GM12874 (cell line): ENCODE data around the gene CDH23.

Source experiments
- CTCF ChIP-seq: IDR thresholded peaks from 2 replicates; pipeline ENCODE4 v1.5.1; 2011; ENCODE audit warnings: low read depth, mild to moderate bottlenecking, control low read depth, low read length, moderate library complexity; ENCODE audit not compliant: insufficient read depth

The CDH23 gene

DNA sequence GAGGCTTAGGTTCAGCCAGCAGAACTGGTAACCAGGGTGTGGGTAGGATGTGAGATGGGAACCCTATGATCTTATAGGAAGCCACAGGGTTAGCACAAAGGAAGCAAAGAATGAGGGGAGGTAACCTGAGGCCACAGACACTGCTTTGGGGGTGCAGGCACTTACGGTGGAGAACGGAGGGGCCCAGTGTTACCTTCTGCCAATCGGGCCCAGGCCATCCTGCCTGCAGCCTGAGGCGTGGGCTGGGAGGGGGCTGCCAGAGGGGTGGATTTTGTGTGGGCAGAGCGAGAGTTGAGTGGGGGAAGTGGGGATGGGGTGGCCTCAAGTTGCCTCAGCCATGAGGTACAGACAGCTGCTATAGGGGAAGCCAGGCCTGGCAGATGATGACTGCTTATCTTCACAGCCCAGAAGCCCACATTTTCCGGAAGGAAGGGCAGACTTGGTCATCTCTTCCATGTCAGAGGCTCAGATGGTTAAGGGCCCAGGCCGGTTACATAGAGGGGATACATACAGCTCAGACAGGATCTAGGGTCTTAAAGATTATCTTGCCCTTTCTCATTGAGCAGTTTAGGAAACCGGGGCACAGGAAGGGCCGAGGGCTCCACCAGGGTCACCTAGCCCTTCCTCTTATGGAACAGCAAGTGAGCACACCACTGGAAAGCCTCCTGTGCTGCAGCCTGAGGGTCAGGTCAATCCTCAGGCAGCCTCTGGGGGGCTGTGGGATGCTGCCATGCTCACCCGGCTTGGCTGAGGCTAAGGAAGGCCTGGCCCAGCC is 401.0 kb downstream of the CDH23 start:
- no peak for TF ChIP-seq CTCF

GRCh38 chr10:71798308-71798624 is 401.5 kb downstream of the CDH23 start:
- TF ChIP-seq CTCF: no peak

DNA sequence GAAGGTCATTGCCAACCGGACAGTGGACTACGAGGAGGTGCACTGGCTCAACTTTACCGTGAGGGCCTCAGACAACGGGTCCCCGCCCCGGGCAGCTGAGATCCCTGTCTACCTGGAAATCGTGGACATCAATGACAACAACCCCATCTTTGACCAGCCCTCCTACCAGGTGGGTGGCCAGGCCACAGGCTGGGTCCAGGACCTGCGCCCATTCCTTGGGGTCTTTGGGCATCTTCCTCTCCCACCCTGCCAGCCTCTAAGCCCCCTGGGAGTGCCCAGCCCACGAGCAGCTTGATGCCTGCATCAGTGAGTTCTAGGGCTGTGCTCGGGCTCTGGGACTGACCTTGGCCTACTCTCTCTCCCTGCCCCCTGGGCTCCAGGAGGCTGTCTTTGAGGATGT is 402.4 kb downstream of the CDH23 start:
- no peak for TF ChIP-seq CTCF

- no peak for TF ChIP-seq CTCF
Measured at GRCh38 chr10:71799608-71800453, 403.1 kb downstream of the CDH23 start.

- no peak for TF ChIP-seq CTCF
Measured at GRCh38 chr10:71801361-71801760, 404.6 kb downstream of the CDH23 start.

- TF ChIP-seq CTCF: no peak
Measured at GRCh38 chr10:71802235-71802634, 405.5 kb downstream of the CDH23 start.

DNA sequence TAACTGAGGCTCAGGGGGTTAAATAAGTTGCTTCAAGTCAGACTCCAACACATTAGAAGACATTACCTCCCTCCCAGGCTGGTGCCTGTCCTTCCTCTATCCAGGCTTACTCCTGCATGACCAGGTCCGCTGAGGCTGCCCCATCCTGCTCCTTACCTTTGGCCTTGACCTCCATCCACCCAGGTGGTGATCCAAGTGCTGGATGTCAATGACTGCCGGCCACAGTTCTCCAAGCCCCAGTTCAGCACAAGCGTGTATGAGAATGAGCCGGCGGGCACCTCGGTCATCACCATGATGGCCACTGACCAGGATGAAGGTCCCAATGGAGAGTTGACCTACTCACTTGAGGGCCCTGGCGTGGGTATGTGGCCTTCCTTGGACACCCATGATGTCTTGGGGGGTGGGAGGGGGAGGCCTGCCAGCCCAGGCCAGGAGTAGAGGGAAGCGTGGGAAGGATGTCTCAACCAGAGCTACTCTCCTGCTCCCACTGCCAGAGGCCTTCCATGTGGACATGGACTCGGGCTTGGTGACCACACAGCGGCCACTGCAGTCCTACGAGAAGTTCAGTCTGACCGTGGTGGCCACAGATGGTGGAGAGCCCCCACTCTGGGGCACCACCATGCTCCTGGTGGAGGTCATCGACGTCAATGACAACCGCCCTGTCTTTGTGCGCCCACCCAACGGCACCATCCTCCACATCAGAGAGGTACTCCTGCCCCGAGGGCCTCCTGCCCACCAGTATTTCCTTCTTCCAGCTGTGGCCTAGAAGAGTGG is 406.2 kb downstream of the CDH23 start:
- no peak for TF ChIP-seq CTCF
